Central memory CD8-positive, alpha-beta T cell (primary cell): ENCODE results near the gene TMEM191C.
"Not testable (repeated sequence)": the region's sequence is repeated elsewhere in the genome, so short reads cannot be mapped to it uniquely, and the experiment has no call there.

Source experiments
- ATAC-seq: fragments of 150-1000 bp; cut with Tn5 transposase; replicated peaks from 2 replicates; pipeline ENCODE4 v1.10.0; 2022; ENCODE audit warnings: mild to moderate bottlenecking, moderate FRiP score, moderate number of reproducible peaks; ENCODE audit not compliant: poor library complexity, severe bottlenecking; ENCODE audit errors: extremely low read depth
- DNase-seq, 2 donors: peaks; one replicate each; pipeline ENCODE4 v3.0.0; 2021; ENCODE audit warnings: low spot score in 2 of 2
- H3K27ac Mint-ChIP-seq: one replicate; pipeline ENCODE4 v1.8.0; 2022; ENCODE audit warnings: low read depth, mild to moderate bottlenecking, moderate library complexity, mixed read lengths
- H3K27me3 Mint-ChIP-seq: one replicate; pipeline ENCODE4 v1.8.0; 2022; ENCODE audit warnings: mixed read lengths
- H3K36me3 Mint-ChIP-seq: one replicate; pipeline ENCODE4 v1.8.0; 2022; ENCODE audit warnings: mild to moderate bottlenecking, moderate library complexity, mixed read lengths; ENCODE audit not compliant: insufficient read depth
- H3K4me1 Mint-ChIP-seq: one replicate; pipeline ENCODE4 v1.8.0; 2022; ENCODE audit warnings: mixed read lengths
- H3K4me3 Mint-ChIP-seq: one replicate; pipeline ENCODE4 v1.8.0; 2022; ENCODE audit warnings: mild to moderate bottlenecking, moderate library complexity, mixed read lengths
- H3K9me3 Mint-ChIP-seq: one replicate; pipeline ENCODE4 v1.8.0; 2022; ENCODE audit warnings: mixed read lengths

Gene TMEM191C

DNA sequence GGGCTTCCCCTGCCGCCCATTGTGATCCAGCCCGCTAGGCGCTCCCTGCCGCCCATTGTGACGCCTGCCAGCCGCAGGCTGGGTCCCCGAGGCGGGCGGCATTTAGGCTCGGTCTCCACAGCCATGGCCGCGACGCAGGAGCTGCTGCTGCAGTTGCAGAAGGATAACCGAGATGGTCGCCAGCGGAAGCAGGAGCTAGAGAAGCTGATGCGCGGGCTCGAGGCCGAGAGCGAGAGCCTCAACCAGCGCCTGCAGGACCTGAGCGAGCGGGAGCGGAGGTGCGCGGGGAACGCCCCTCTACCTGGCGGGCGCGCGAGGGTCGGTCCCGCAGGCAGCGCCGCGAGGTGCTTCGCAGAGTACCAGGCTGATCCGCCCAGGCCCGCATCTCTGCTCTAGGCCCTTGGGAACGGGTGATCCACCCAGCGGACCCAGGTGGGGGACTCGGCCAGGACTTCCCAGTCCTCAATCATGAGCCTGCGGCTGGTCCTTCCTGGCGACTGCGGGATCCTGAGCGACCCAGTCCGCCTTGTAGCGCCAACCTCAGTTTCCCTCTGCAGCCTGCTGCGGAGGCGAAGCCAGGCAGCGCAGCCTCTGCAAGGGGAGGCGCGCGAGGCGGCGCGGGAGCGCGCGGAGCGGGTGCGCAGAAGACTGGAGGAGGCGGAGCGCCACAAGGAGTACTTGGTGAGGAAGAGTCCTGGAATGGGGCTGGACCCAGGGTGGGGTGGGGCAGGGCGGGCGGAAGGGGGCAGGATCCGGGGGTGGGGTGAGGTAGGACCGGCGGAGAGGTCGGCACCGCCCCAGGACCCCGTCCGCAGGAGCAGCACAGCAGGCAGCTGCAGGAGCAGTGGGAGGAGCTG lies at the start of gene TMEM191C:
Gene TMEM191C, plus strand, starts transcription at position 51 of the 857 bp plus-strand sequence. Its CDS starts 73 bp downstream, at position 124.
- H3K27ac Mint-ChIP-seq, H3K27me3 Mint-ChIP-seq, H3K36me3 Mint-ChIP-seq, DNase-seq, H3K4me1 Mint-ChIP-seq, H3K9me3 Mint-ChIP-seq: not testable (repeated sequence)
- H3K4me3 Mint-ChIP-seq, result peak within 1 kb of the TSS; percentile 84
- peak; percentile 3 for ATAC-seq

DNA sequence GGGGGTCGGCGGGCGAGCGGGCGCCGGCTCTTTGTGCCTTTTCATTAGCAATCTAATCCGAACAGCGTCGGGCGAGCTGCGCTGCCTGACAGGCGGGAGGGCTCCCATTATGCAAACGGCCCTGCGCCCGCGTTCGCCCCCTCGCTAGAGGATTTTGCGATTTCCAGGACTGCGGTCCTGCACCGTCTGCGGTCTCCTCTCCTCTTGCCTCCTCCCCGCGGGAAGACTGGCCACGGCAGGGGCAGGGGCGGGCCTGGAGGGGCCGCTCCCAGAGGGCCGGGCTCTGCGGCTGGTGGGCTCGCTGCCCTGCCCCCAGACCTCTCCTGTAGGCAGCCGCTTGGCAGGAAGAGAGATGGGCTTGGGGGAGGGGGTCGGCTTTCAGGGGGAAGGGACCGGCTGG lies 49.3 kb upstream of the TMEM191C start:
- ATAC-seq, result peak; percentile 11
- not testable (repeated sequence) for H3K9me3 Mint-ChIP-seq, H3K27ac Mint-ChIP-seq, DNase-seq, H3K36me3 Mint-ChIP-seq, H3K4me1 Mint-ChIP-seq, H3K27me3 Mint-ChIP-seq
- peak overlapping the region; percentile 41 for H3K4me3 Mint-ChIP-seq

DNA sequence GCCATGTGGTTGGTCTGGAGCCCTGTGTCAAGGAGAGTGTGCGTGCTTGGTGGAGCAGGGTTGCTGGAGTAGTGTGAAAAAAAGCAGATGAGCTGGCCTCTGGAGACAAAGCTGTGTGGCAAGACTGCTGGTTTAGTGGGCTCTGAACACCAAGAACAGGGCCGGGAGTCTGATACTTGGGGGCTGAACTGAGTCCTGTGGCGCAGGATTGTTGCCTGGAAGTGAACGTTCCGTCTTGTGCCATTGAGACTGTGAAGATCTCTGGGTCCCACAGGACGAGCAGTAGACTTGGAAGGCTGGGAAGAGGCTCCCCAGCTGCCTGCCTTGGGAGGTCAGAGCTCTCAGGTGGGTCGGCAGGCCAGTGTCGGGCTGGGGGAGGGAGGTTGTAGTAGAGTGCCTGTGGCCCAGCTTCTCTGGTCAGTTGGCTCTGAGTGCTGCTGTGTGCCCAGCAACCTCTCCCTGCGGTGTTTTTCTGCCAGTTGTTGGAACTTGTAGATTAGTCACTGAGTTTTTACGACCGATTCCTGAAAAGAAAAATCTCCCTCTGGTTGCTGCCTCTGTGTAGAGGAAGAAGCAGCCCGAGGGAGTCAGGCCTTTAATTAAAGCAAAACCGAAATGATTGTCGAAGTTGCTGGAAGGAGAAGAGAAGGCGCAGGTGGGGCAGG lies 48.1 kb upstream of the TMEM191C start:
- not testable (repeated sequence) for H3K4me1 Mint-ChIP-seq, H3K36me3 Mint-ChIP-seq, ATAC-seq, H3K27me3 Mint-ChIP-seq, H3K4me3 Mint-ChIP-seq, H3K9me3 Mint-ChIP-seq, H3K27ac Mint-ChIP-seq, DNase-seq

DNA sequence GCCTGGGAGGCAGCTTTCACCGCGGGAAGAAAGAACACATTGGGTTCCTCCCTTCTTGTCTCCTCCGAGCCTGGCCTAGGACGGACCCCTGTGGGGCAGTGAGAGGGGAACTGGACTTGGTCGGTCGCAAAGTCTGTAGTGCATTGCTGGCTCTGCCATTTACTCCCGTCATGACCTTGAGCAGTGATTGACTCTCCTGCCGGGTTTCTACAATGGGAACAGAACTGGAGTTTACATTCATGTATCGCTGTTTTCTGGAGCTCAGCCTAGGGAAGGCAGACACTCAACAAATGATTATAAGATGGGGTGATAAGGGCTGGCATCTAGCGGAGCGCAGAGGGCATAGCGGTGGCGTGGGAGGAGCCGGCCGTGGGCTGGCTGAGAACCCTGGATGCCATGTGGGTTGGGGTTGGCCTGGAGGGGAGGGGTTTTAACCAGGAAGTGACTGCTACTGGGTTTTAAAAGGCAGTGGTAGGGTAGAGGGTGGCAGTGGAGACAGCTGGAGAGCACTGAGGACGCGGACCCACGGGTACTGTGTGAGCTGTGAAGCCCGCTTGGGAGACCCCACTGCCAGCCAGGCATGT lies 46.9 kb upstream of the TMEM191C start:
- not testable (repeated sequence) for H3K4me1 Mint-ChIP-seq, H3K27me3 Mint-ChIP-seq, H3K36me3 Mint-ChIP-seq, H3K4me3 Mint-ChIP-seq, DNase-seq, H3K9me3 Mint-ChIP-seq, H3K27ac Mint-ChIP-seq
- peak; percentile 69 for ATAC-seq

DNA sequence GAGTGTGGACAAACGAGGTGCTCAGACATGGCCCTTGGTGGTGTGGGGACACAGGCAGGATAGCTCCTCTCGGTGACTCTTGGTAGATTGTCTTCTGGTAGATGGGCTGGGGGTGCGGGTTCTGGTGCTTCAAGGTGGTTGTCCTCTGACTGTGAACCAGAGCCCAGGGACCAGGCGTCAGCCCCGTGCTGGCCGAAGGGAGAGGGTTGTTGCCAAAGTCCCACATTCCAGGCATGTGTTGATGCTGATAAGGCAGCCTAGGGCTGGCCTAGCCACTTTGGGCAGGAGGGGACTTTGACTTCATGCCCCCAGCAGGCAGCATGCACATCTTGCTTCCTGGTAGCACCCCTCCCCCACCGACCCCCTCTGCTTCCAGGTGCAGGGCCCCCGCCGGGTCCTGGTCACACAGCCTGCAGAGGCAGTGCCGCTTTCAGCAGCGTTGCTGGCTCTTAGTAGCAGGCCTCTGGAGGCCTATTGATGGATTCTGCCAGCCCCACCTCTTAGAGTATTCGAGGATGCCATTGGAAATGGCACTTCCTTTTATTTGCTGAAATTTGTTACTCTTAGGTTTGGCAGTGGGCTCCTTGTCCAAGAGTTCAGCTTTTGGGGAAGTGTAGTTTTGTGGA lies 43.0 kb upstream of the TMEM191C start:
- not testable (repeated sequence) for H3K27ac Mint-ChIP-seq, H3K27me3 Mint-ChIP-seq, DNase-seq, H3K4me3 Mint-ChIP-seq, H3K4me1 Mint-ChIP-seq, ATAC-seq, H3K36me3 Mint-ChIP-seq, H3K9me3 Mint-ChIP-seq

DNA sequence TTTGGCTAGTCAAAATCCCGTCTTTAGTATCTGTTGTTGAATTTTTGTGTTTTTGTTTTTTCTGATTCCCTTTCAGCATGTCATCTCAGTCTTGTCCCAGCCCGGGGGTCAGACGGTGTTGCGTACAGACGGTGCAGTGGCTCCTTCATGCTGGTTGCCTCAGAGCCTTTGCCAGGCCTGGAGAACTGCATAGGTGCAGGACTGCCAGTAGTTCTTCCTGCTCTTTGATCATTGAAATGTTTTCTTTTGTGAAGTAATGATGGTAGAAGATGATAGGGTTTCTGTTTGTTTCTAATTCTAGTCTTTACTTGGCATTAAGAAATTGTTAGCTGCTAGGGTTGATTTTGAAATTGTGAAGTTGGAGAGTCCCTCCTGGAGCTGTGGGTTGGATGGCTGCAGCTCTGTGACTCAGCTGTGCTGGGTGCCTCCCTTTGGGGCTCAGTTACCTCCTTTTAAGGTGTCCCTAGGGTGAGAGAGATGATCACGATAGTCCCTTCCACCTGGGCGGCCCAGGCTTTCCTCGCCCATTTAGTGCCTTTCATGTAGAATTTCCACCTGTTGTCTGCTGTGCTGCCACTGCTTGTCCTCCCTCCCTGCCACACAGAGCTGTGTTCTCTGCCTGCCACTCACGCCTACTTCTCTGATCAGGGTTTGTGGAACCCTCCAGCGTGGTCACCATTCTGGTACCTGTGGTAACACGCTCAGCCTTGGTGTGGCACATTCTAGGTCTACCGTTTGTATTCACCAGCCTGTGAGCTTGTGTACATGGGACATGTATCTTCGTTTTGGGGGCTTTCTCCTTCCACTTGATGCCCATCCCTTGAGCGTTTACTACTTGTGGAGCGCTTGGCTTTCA lies 32.6 kb upstream of the TMEM191C start:
- not testable (repeated sequence) for H3K27me3 Mint-ChIP-seq, DNase-seq, H3K36me3 Mint-ChIP-seq, H3K4me1 Mint-ChIP-seq, H3K9me3 Mint-ChIP-seq, H3K4me3 Mint-ChIP-seq, H3K27ac Mint-ChIP-seq
- peak; percentile 74 for ATAC-seq

DNA sequence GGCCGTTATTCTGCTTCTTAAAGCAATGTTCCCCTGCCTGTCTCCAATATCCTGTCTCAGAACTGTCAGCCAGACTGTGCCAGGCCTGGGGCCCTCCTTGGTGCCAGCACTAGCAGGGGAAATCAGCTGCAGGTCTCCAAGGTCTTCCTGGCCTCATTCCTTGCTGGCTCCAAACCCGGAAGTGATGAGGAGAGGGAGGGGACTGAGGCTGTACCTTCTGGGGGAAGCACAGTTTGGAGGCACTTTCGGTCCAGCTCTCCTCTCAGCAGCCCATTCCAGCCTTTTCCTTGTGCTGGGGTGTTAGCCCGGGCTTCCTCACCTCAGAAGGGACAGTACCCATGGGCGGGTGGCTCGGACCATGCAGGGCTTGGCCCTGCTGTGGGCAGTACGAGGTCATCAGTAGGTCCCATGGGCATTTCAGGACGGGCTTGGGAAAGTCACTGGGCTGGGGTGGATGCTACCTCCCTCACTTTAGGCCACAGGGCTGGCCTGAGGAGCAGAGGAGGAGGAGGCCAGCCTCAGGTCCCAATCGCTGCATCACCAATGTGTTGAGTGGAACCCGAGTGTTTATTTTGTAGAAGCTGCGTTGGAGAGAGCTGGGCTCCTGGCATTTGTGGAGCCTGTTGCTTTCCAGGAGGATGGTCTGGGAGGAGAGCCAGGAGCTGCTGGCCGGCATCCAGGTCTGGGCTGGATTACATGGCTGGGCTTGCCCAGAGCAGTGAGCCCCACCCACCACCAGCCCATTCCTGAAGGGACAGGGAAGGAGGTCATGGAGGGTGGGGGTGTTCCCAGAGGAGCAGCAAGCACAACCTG lies 31.0 kb upstream of the TMEM191C start:
- not testable (repeated sequence) for H3K27ac Mint-ChIP-seq, H3K4me1 Mint-ChIP-seq, H3K27me3 Mint-ChIP-seq, H3K9me3 Mint-ChIP-seq, H3K4me3 Mint-ChIP-seq, ATAC-seq, H3K36me3 Mint-ChIP-seq
- DNase-seq, result peak; percentile 7 to 8

DNA sequence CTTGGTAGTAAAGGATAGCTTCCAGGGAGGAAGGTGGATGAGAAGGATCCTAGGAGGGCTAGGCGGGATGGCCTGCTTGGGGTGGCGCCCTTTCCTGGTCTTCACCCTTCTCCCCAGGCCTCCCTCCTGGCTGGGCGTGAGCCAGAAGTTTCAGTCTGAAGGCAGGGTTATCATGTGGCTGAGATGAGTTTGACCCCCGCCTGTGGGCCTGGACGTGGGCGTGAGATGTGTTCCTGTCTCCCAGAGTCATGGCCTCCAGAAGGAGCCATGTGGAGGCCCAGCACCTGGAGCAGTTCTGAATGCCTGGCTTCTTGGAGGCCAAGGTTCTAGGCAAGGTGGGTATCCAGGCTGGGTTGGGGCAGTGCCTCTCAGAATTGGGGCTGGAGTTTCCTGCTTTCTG lies 29.2 kb upstream of the TMEM191C start:
- not testable (repeated sequence) for ATAC-seq, H3K27me3 Mint-ChIP-seq, H3K9me3 Mint-ChIP-seq, H3K27ac Mint-ChIP-seq, H3K4me3 Mint-ChIP-seq, DNase-seq, H3K4me1 Mint-ChIP-seq, H3K36me3 Mint-ChIP-seq

DNA sequence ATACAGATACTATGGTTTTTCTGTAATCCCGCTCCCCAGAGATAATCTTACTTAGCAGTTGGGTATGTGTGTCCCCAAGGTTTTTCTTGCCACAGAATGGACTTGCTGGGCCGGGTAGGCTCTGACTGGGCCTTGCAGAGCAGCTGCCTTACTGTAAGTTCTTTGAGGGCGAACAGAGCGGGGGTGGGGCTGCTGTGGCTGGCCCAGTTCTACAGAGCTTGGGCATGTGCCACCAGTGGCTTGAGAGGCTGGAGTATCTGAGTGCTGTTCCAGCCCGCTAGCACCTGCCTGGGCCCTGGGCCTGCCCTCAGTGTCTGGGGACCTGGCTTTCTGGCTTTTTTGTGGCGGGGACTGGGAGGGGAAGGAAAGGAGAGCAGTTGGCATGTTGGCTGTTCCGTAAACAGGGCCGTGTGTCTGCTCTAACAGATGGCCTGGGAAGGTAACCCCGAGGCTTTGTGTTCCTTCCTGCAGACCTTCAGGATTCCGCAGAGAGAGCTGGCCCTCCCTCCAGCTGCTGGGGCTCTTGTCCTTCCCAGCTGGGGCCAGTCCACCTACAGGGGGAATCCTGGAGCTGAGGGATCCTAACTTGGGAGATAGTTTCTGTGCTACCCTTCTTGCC lies 27.1 kb upstream of the TMEM191C start:
- not testable (repeated sequence) for H3K9me3 Mint-ChIP-seq, H3K27me3 Mint-ChIP-seq, H3K27ac Mint-ChIP-seq, ATAC-seq, H3K4me3 Mint-ChIP-seq, H3K4me1 Mint-ChIP-seq, H3K36me3 Mint-ChIP-seq, DNase-seq

DNA sequence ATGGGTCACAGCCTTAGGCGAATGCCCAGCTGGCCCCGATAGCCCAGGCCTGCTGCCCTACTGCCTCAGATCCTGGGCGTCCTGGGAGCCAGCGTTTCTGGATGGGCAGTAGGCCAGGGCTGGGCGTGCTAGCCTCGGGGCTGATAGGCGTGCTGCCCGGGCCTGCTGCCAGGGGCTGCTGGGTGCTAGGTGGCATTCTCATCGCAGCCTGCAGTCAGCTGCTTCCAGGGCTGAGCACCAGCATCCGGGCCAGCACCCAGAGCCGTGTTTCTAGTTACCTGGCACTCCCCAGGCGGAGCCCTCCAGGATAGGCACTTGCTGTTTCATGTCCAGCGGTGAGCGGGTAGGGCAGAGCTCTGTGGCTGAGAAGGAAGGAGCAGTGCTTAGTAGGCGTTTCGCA lies 26.5 kb upstream of the TMEM191C start:
- H3K4me1 Mint-ChIP-seq, H3K9me3 Mint-ChIP-seq, H3K27me3 Mint-ChIP-seq, DNase-seq, H3K36me3 Mint-ChIP-seq, H3K4me3 Mint-ChIP-seq, ATAC-seq, H3K27ac Mint-ChIP-seq: not testable (repeated sequence)

DNA sequence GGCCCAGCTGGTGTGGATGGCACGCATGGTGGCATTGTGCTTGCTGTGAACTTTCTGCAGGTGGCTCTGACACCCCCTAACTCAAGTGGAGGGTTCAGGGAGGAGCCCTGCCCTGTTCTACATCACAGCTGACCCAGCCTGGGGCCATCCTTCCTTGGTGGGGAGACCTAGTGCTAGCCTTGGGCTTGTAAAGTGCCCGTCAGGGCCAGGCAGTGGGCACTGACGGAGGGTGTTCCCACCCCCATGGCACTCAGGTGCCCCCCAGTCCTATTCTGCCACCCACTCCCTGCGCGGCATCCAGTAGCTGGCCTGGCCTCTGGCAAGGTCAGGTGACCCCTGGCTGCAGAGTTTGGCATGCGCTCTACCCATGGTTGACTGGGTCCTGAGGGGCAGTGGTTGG lies 26.0 kb upstream of the TMEM191C start:
- not testable (repeated sequence) for H3K4me1 Mint-ChIP-seq, H3K4me3 Mint-ChIP-seq, H3K27me3 Mint-ChIP-seq, DNase-seq, ATAC-seq, H3K27ac Mint-ChIP-seq, H3K36me3 Mint-ChIP-seq, H3K9me3 Mint-ChIP-seq
